Liver (tissue), 9 donors: Measurements from ENCODE around the gene GALNT16. TPM values are rescaled to one million over a fixed set of nuclear protein-coding genes. Genes with fewer than 3 reads are reported as not detected.

Experiments
- DNase-seq: peaks from one replicate; pipeline ENCODE4 v3.0.0-alpha.2; 2017; ENCODE audit warnings: low spot score
- H3K27ac ChIP-seq, 2 donors: one replicate each; pipeline ENCODE4 v1.7.0; 2013; ENCODE audit warnings: inconsistent platforms in 2 of 2, low read length in 2 of 2, control low read depth in 1 of 2, low read depth in 1 of 2, mild to moderate bottlenecking in 1 of 2
- H3K27me3 ChIP-seq, 4 donors: one replicate each; pipeline versions ENCODE4 v1.6.1 to v1.7.0; 2013; ENCODE audit warnings: low read length in 3 of 4, inconsistent platforms in 1 of 4, mild to moderate bottlenecking in 1 of 4, moderate library complexity in 1 of 4; ENCODE audit not compliant: control insufficient read depth in 4 of 4, insufficient read depth in 4 of 4
- H3K36me3 ChIP-seq, 4 donors: one replicate each; pipeline versions ENCODE4 v1.6.1 to v1.7.0; 2013; ENCODE audit warnings: low read length in 3 of 4, mild to moderate bottlenecking in 3 of 4, low read depth in 1 of 4, moderate library complexity in 1 of 4; ENCODE audit not compliant: control insufficient read depth in 4 of 4, insufficient read depth in 3 of 4
- H3K4me1 ChIP-seq, 4 donors: one replicate each; pipeline versions ENCODE4 v1.6.1 to v1.7.0; 2013; ENCODE audit warnings: low read length in 3 of 4, mild to moderate bottlenecking in 3 of 4, moderate library complexity in 1 of 4; ENCODE audit not compliant: control insufficient read depth in 4 of 4, insufficient read depth in 4 of 4
- H3K4me3 ChIP-seq, 3 donors: one replicate each; pipeline versions ENCODE4 v1.6.1 to v1.7.0; 2013; ENCODE audit warnings: low read length in 3 of 3, control low read depth in 1 of 3, low read depth in 1 of 3, mild to moderate bottlenecking in 1 of 3
- H3K9ac ChIP-seq, 2 donors: one replicate each; pipeline ENCODE4 v1.7.0; 2013; ENCODE audit warnings: low read length in 2 of 2, mild to moderate bottlenecking in 2 of 2, moderate library complexity in 2 of 2, control low read depth in 1 of 2, low read depth in 1 of 2
- H3K9me3 ChIP-seq, 4 donors: one replicate each; pipeline versions ENCODE4 v1.6.1 to v1.7.0; 2013; ENCODE audit warnings: low read length in 3 of 4; ENCODE audit not compliant: control insufficient read depth in 4 of 4
- ATF3 ChIP-seq: IDR thresholded peaks from 2 replicates; pipeline ENCODE4 v1.6.1; 2016; ENCODE audit warnings: antibody characterized with exemption
- EGR1 ChIP-seq, 2 donors: IDR thresholded peaks; 2 replicates each; pipeline ENCODE4 v1.6.1; 2016 to 2018; ENCODE audit warnings: antibody characterized with exemption in 2 of 2, low read depth in 2 of 2
- FOXA1 ChIP-seq: IDR thresholded peaks from 2 replicates; pipeline ENCODE4 v1.6.1; 2016; ENCODE audit warnings: antibody characterized with exemption
- GABPA ChIP-seq, 2 donors: IDR thresholded peaks in 1 of 2; conservative IDR thresholded peaks in 1 of 2; 2 replicates each; pipeline ENCODE4 v1.6.1; 2016; ENCODE audit warnings: antibody characterized with exemption in 2 of 2, mild to moderate bottlenecking in 1 of 2, moderate library complexity in 1 of 2
- HNF4A ChIP-seq, 2 donors: conservative IDR thresholded peaks; 2 replicates each; pipeline ENCODE4 v1.6.1; 2016; ENCODE audit warnings: antibody characterized with exemption in 2 of 2, mild to moderate bottlenecking in 2 of 2
- HNF4G ChIP-seq: IDR thresholded peaks from 2 replicates; pipeline ENCODE4 v1.6.1; 2016; ENCODE audit warnings: antibody characterized with exemption
- MAX ChIP-seq: IDR thresholded peaks from 2 replicates; pipeline ENCODE4 v1.6.1; 2016; ENCODE audit warnings: antibody characterized with exemption
- NR2F2 ChIP-seq: IDR thresholded peaks from 2 replicates; pipeline ENCODE4 v1.6.1; 2016; ENCODE audit warnings: antibody characterized with exemption
- RAD21 ChIP-seq, 2 donors: IDR thresholded peaks; 2 replicates each; pipeline ENCODE4 v1.6.1; 2016; ENCODE audit warnings: antibody characterized with exemption in 2 of 2, mild to moderate bottlenecking in 2 of 2
- RXRA ChIP-seq, 2 donors: IDR thresholded peaks; 2 replicates each; pipeline ENCODE4 v1.6.1; 2017 to 2018; ENCODE audit warnings: antibody characterized with exemption in 2 of 2, mild to moderate bottlenecking in 1 of 2
- SP1 ChIP-seq: IDR thresholded peaks from 2 replicates; pipeline ENCODE4 v1.6.1; 2018; ENCODE audit warnings: antibody characterized with exemption, mild to moderate bottlenecking
- TAF1 ChIP-seq: conservative IDR thresholded peaks from 2 replicates; pipeline ENCODE4 v1.6.1; 2016; ENCODE audit warnings: antibody characterized with exemption, mild to moderate bottlenecking
- YY1 ChIP-seq: IDR thresholded peaks from 2 replicates; pipeline ENCODE4 v1.6.1; 2016; ENCODE audit warnings: antibody characterized with exemption, mild to moderate bottlenecking
- ZBTB33 ChIP-seq: IDR thresholded peaks from 2 replicates; pipeline ENCODE4 v1.6.1; 2016; ENCODE audit warnings: antibody characterized with exemption
- WGBS: extraction: QIAGEN DNeasy Blood & Tissue Kit; methylation state at CpG from one replicate; pipeline ENCODE4 v1.1.7; 2013; 5-methylcytosine and 5-hydroxymethylcytosine counted together
- polyA plus RNA-seq, 2 donors: library from polyadenylated mRNA; stranded (reverse) in 1 of 2; unstranded in 1 of 2; fragments of 200-250 nt in 1 of 2; fragments of >200 nt in 1 of 2; fragmentation: Nextera tagmentation in 1 of 2; extraction: Ambion mirVana in 1 of 2; gene quantifications; one replicate each; pipeline versions ENCODE4 v1.2.1 to v1.2.3, GENCODE V29; 2013 to 2015
- total RNA-seq, 2 donors: library from RNA; depleted of rRNA; stranded (reverse); fragments of >200 nt; gene quantifications; one replicate each; pipeline ENCODE4 v1.2.3, GENCODE V29; 2014
- TF ChIP-seq, protein P1 (sequence below): fragments of 150-350 bp; IDR thresholded peaks from 2 replicates; pipeline ENCODE4 v1.5.1; 2017; ENCODE audit warnings: improper control_type of control experiment, low read depth, low read length; ENCODE audit not compliant: missing input control
- TF ChIP-seq, protein P2 (sequence below): IDR thresholded peaks from 2 replicates; pipeline ENCODE4 v1.6.1; 2016; ENCODE audit warnings: antibody characterized with exemption, mild to moderate bottlenecking
- donor health status: healthy.
- donor health status: healthy.
- donor health status: healthy.
- donor health status: healthy.
- donor health status: healthy.

Gene GALNT16
- total and polyA plus RNA-seq, 4 donors = 0.25 to 1.2 (median 0.71) TPM

DNA sequence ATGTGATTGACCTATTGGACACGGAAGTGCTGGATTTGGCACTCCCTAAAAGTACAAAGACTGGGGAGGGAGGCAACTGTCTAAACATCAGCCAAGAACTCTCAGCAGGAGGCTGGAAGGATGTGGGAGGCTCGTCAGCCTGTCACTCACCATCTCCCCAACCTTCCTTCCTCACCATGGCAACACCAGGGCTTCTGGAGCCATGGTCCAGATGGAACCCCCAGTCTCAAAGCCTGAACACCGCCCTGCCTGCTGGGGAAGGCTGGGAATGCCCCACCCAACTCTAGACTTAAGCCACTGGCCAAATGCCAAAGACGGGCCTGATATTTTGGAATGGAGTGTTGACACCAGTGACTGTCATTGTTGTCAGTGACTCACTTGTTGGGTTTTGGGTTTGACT, 55.3 kb downstream of the GALNT16 start:
- DNase-seq = no peak
- Histone ChIP-seq H3K9me3 (no peaks in the 10 kb centered on the region), H3K27ac (no peak overlapping the region), H3K4me3 (no peak overlapping the region), H3K27me3 (no peaks in the 10 kb centered on the region), H3K4me1 (no peaks in the 10 kb centered on the region), H3K36me3 (no peaks in the 10 kb centered on the region), H3K9ac (no peak overlapping the region)
- TF ChIP-seq, protein P1, sequence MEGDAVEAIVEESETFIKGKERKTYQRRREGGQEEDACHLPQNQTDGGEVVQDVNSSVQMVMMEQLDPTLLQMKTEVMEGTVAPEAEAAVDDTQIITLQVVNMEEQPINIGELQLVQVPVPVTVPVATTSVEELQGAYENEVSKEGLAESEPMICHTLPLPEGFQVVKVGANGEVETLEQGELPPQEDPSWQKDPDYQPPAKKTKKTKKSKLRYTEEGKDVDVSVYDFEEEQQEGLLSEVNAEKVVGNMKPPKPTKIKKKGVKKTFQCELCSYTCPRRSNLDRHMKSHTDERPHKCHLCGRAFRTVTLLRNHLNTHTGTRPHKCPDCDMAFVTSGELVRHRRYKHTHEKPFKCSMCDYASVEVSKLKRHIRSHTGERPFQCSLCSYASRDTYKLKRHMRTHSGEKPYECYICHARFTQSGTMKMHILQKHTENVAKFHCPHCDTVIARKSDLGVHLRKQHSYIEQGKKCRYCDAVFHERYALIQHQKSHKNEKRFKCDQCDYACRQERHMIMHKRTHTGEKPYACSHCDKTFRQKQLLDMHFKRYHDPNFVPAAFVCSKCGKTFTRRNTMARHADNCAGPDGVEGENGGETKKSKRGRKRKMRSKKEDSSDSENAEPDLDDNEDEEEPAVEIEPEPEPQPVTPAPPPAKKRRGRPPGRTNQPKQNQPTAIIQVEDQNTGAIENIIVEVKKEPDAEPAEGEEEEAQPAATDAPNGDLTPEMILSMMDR = no peak
- TF ChIP-seq HNF4G = no peak
- no peak for TF ChIP-seq RXRA (IDR thresholded peaks at IDR 0.05)
- no peak for TF ChIP-seq FOXA1
- TF ChIP-seq, protein P2, sequence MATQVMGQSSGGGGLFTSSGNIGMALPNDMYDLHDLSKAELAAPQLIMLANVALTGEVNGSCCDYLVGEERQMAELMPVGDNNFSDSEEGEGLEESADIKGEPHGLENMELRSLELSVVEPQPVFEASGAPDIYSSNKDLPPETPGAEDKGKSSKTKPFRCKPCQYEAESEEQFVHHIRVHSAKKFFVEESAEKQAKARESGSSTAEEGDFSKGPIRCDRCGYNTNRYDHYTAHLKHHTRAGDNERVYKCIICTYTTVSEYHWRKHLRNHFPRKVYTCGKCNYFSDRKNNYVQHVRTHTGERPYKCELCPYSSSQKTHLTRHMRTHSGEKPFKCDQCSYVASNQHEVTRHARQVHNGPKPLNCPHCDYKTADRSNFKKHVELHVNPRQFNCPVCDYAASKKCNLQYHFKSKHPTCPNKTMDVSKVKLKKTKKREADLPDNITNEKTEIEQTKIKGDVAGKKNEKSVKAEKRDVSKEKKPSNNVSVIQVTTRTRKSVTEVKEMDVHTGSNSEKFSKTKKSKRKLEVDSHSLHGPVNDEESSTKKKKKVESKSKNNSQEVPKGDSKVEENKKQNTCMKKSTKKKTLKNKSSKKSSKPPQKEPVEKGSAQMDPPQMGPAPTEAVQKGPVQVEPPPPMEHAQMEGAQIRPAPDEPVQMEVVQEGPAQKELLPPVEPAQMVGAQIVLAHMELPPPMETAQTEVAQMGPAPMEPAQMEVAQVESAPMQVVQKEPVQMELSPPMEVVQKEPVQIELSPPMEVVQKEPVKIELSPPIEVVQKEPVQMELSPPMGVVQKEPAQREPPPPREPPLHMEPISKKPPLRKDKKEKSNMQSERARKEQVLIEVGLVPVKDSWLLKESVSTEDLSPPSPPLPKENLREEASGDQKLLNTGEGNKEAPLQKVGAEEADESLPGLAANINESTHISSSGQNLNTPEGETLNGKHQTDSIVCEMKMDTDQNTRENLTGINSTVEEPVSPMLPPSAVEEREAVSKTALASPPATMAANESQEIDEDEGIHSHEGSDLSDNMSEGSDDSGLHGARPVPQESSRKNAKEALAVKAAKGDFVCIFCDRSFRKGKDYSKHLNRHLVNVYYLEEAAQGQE = no peak
- TF ChIP-seq SP1 = no peak
- TF ChIP-seq HNF4A (conservative IDR thresholded peaks at IDR 0.05) = no peak
- no peak for TF ChIP-seq TAF1
- no peak for TF ChIP-seq YY1
- TF ChIP-seq ZBTB33 = no peak
- TF ChIP-seq RAD21 (IDR thresholded peaks at IDR 0.05) = no peak
- TF ChIP-seq NR2F2 = no peak
- no peak for TF ChIP-seq MAX
- WGBS = 78% methylated on average over 4 of the region's 4 CpGs

- no peaks in the 10 kb centered on the region for H3K9me3 ChIP-seq
- 83% methylated on average over 4 of the region's 4 CpGs for WGBS
- no peak for DNase-seq
- H3K27me3 ChIP-seq = no peaks in the 10 kb centered on the region
- H3K4me3 ChIP-seq = no peak overlapping the region
- no peak overlapping the region for H3K9ac ChIP-seq
- H3K36me3 ChIP-seq = no peaks in the 10 kb centered on the region
- no peaks in the 10 kb centered on the region for H3K4me1 ChIP-seq
- no peak overlapping the region for H3K27ac ChIP-seq
- TF ChIP-seq HNF4G (no peak), MAX (no peak), GABPA (IDR thresholded peaks at IDR 0.05 in 1 of 2, conservative IDR thresholded peaks at IDR 0.05 in 1 of 2) (no peak), ZBTB33 (no peak), NR2F2 (no peak), YY1 (no peak), EGR1 (IDR thresholded peaks at IDR 0.05; ENCODE audit: low read depth in 2 of 2) (no peak), ATF3 (no peak)
- TF ChIP-seq, protein P1 = no peak
Observed at GRCh38 chr14:69316449-69317101, 56.6 kb downstream of the GALNT16 start.
